H1 (cell line): ENCODE measurements around the gene GSTT2. TPM values are rescaled to one million over a fixed set of nuclear protein-coding genes. Genes with fewer than 3 reads are reported as not detected.

ENCODE experiments used
- CTCF ChIA-PET: fragments of 300-600 bp; sonication (Branson Sonifier 250); formaldehyde crosslinking; loops from one replicate; lab custom pipeline; 2021; ENCODE audit not compliant: partially characterized antibody; lab: Charles Lee
- POLR2A ChIA-PET: fragments of 300-600 bp; sonication (Branson Sonifier 250); formaldehyde crosslinking; loops from one replicate; lab custom pipeline; 2021; ENCODE audit warnings: inconsistent platforms; ENCODE audit not compliant: partially characterized antibody; lab: Charles Lee
- DNase-seq, 2 experiments: peaks; one replicate each; pipeline versions ENCODE4 v3.0.0 to v3.0.0-alpha.2; 2010 to 2022; ENCODE audit warnings: low spot score in 2 of 2, low read depth in 1 of 2, mixed read lengths in 1 of 2
- FAIRE-seq: peaks from 2 replicates; lab custom pipeline; 2011; peaks lifted over from hg19 to GRCh38; lab: Jason Lieb, UNC
- H2AFZ ChIP-seq: 2 replicates; pipeline ENCODE4 v1.8.1; 2012; ENCODE audit warnings: low read length, inconsistent platforms
- H2AK5ac ChIP-seq: 2 replicates; pipeline ENCODE4 v1.6.1; 2013; ENCODE audit warnings: low read depth, low read length
- H2BK120ac ChIP-seq: replicated peaks from 2 replicates; pipeline ENCODE3; 2013; ENCODE audit warnings: low read depth, low read length, inconsistent platforms
- H2BK12ac ChIP-seq: 2 replicates; pipeline ENCODE4 v1.6.1; 2013; ENCODE audit warnings: low read depth, low read length
- H2BK15ac ChIP-seq: 2 replicates; pipeline ENCODE4 v1.6.1; 2013; ENCODE audit warnings: low read length
- H2BK20ac ChIP-seq: 2 replicates; pipeline ENCODE4 v1.6.1; 2013; ENCODE audit warnings: low read length
- H2BK5ac ChIP-seq: 2 replicates; pipeline ENCODE4 v1.6.1; 2013; ENCODE audit warnings: low read depth, low read length
- H3K14ac ChIP-seq: 2 replicates; pipeline ENCODE4 v1.6.1; 2013; ENCODE audit warnings: inconsistent platforms; ENCODE audit not compliant: insufficient read length
- H3K18ac ChIP-seq: 2 replicates; pipeline ENCODE4 v1.6.1; 2013; ENCODE audit warnings: low read length; ENCODE audit errors: extremely low read depth
- H3K23ac ChIP-seq: 2 replicates; pipeline ENCODE4 v1.6.1; 2013; ENCODE audit warnings: inconsistent platforms; ENCODE audit not compliant: insufficient read length
- H3K23me2 ChIP-seq: 2 replicates; pipeline ENCODE4 v1.6.1; 2013; ENCODE audit warnings: low read depth, low read length
- H3K27ac ChIP-seq: 2 replicates; pipeline ENCODE4 v1.6.1; 2011; ENCODE audit warnings: low read depth, low read length, inconsistent platforms
- H3K27me3 ChIP-seq, 4 experiments: replicated peaks in 1 of 4; 1 replicate in 1 of 4; 2 replicates in 3 of 4; pipeline versions ENCODE4 v1.6.1 to v1.8.1; 2011 to 2013; ENCODE audit warnings: low read length in 3 of 4, mild to moderate bottlenecking in 3 of 4, inconsistent platforms in 2 of 4, mixed read lengths in 2 of 4, moderate library complexity in 1 of 4; ENCODE audit not compliant: control insufficient read depth in 3 of 4, insufficient read depth in 3 of 4; ENCODE audit errors: extremely low read depth in 1 of 4
- H3K36me3 ChIP-seq, 4 experiments: 2 replicates each; pipeline versions ENCODE4 v1.6.1 to v1.8.1; 2011 to 2013; ENCODE audit warnings: mild to moderate bottlenecking in 4 of 4, low read length in 3 of 4, moderate library complexity in 2 of 4, control low read depth in 1 of 4, inconsistent platforms in 1 of 4; ENCODE audit not compliant: insufficient read depth in 4 of 4, control insufficient read depth in 2 of 4
- H3K4ac ChIP-seq: replicated peaks from 2 replicates; pipeline ENCODE3; 2013; ENCODE audit warnings: low read length, low read depth, mixed read lengths, inconsistent platforms; ENCODE audit not compliant: insufficient read length
- H3K4me1 ChIP-seq, 4 experiments: replicated peaks in 1 of 4; 1 replicate in 1 of 4; 2 replicates in 3 of 4; pipeline versions ENCODE4 v1.6.1 to v1.8.1; 2011 to 2013; ENCODE audit warnings: low read length in 3 of 4, inconsistent platforms in 2 of 4, mixed read lengths in 1 of 4; ENCODE audit not compliant: insufficient read depth in 4 of 4, control insufficient read depth in 3 of 4
- H3K4me2 ChIP-seq, 2 experiments: 2 replicates each; pipeline versions ENCODE4 v1.6.1 to v1.8.1; 2011 to 2013; ENCODE audit warnings: low read depth in 2 of 2, low read length in 2 of 2, control low read depth in 1 of 2, inconsistent platforms in 1 of 2, mild to moderate bottlenecking in 1 of 2; ENCODE audit not compliant: insufficient read depth in 1 of 2
- H3K4me3 ChIP-seq, 4 experiments: fragments of 200-600, 300-600 bp in 1 of 4; sonication (generic), shearing (Covaris generic), sonication (Bioruptor Twin) in 1 of 4; 2 replicates each; pipeline versions ENCODE4 v1.5.1 to v1.8.1; 2011 to 2016; ENCODE audit warnings: low read length in 4 of 4, low read depth in 3 of 4, control low read depth in 2 of 4, inconsistent platforms in 2 of 4, mild to moderate bottlenecking in 2 of 4, mixed read lengths in 1 of 4, moderate library complexity in 1 of 4; ENCODE audit not compliant: insufficient read depth in 2 of 4; ENCODE audit errors: extremely low read depth in 1 of 4
- H3K56ac ChIP-seq: replicated peaks from 2 replicates; pipeline ENCODE3; 2013; ENCODE audit warnings: low read depth, mild to moderate bottlenecking, mixed read lengths, low read length, inconsistent platforms; ENCODE audit not compliant: insufficient read length
- H3K79me1 ChIP-seq: 2 replicates; pipeline ENCODE4 v1.6.1; 2013; ENCODE audit warnings: low read depth, low read length, control low read depth
- H3K79me2 ChIP-seq, 2 experiments: 2 replicates each; pipeline versions ENCODE4 v1.6.1 to v1.8.1; 2012 to 2013; ENCODE audit warnings: low read length in 2 of 2, mild to moderate bottlenecking in 2 of 2, inconsistent platforms in 1 of 2; ENCODE audit not compliant: insufficient read depth in 2 of 2, control insufficient read depth in 1 of 2
- H3K9ac ChIP-seq, 4 experiments: replicated peaks in 1 of 4; 1 replicate in 1 of 4; 2 replicates in 3 of 4; pipeline versions ENCODE4 v1.6.1 to v1.8.1; 2011 to 2013; ENCODE audit warnings: low read depth in 3 of 4, low read length in 3 of 4, control low read depth in 2 of 4, mild to moderate bottlenecking in 2 of 4, moderate library complexity in 2 of 4, inconsistent platforms in 1 of 4; ENCODE audit errors: extremely low read depth in 1 of 4
- H3K9me3 ChIP-seq, 2 experiments: 2 replicates each; pipeline versions ENCODE4 v1.6.1 to v1.8.1; 2012 to 2013; ENCODE audit warnings: mild to moderate bottlenecking in 2 of 2, moderate library complexity in 2 of 2, control low read depth in 1 of 2, inconsistent platforms in 1 of 2, low read depth in 1 of 2, low read length in 1 of 2, mixed read lengths in 1 of 2; ENCODE audit not compliant: insufficient read depth in 2 of 2
- H4K20me1 ChIP-seq, 2 experiments: replicated peaks in 1 of 2; 2 replicates each; pipeline versions ENCODE3 to v1.8.1; 2011 to 2013; ENCODE audit warnings: inconsistent platforms in 2 of 2, low read length in 2 of 2, mild to moderate bottlenecking in 1 of 2; ENCODE audit not compliant: insufficient read depth in 2 of 2, control insufficient read depth in 1 of 2
- H4K5ac ChIP-seq: 2 replicates; pipeline ENCODE4 v1.6.1; 2013; ENCODE audit warnings: low read length, low read depth, mixed read lengths, inconsistent platforms; ENCODE audit not compliant: insufficient read length
- H4K8ac ChIP-seq: 2 replicates; pipeline ENCODE4 v1.8.0; 2013; ENCODE audit warnings: mild to moderate bottlenecking, moderate library complexity, low read length, inconsistent platforms; ENCODE audit not compliant: insufficient read depth; ENCODE audit errors: extremely low read depth
- H4K91ac ChIP-seq: replicated peaks from 2 replicates; pipeline ENCODE3; 2013; ENCODE audit warnings: low read length, mixed read lengths, inconsistent platforms; ENCODE audit not compliant: insufficient read length
- CEBPB ChIP-seq: IDR thresholded peaks from 2 replicates; pipeline ENCODE4 v1.6.1; 2012; ENCODE audit warnings: low read depth, low read length
- E2F6 ChIP-seq: IDR thresholded peaks from 2 replicates; pipeline ENCODE4 v1.6.1; 2012; ENCODE audit warnings: inconsistent platforms
- MAX ChIP-seq: IDR thresholded peaks from 2 replicates; pipeline ENCODE4 v1.6.1; 2012; ENCODE audit warnings: inconsistent platforms
- RAD21 ChIP-seq, 2 experiments: IDR thresholded peaks in 1 of 2; conservative IDR thresholded peaks in 1 of 2; 2 replicates each; pipeline ENCODE4 v1.6.1; 2011; ENCODE audit warnings: low read depth in 2 of 2, low read length in 2 of 2, improper control_type of control experiment in 1 of 2, inconsistent platforms in 1 of 2, mild to moderate bottlenecking in 1 of 2, moderate library complexity in 1 of 2
- SP1 ChIP-seq: IDR thresholded peaks from 2 replicates; pipeline ENCODE4 v1.6.1; 2011; ENCODE audit warnings: low read depth, low read length
- TAF1 ChIP-seq: IDR thresholded peaks from 2 replicates; pipeline ENCODE4 v1.6.1; 2011; ENCODE audit warnings: mild to moderate bottlenecking, low read depth, low read length
- TEAD4 ChIP-seq: IDR thresholded peaks from 2 replicates; pipeline ENCODE4 v1.6.1; 2012; ENCODE audit warnings: low read depth, low read length, inconsistent platforms, mixed read lengths
- USF2 ChIP-seq: IDR thresholded peaks from 2 replicates; pipeline ENCODE4 v1.6.1; 2011; ENCODE audit warnings: low read length, improper control_type of control experiment
- YY1 ChIP-seq: IDR thresholded peaks from 2 replicates; pipeline ENCODE4 v1.6.1; 2011; ENCODE audit warnings: low read depth, mild to moderate bottlenecking, low read length
- WGBS, 2 experiments: shearing (Covaris generic) in 1 of 2; methylation state at CpG; one replicate each; pipeline versions ENCODE4 v1.1.6 to v1.1.7; 2013 to 2015; ENCODE audit warnings: low lambda C conversion rate in 2 of 2, mixed read lengths in 2 of 2, inconsistent platforms in 1 of 2, low coverage in 1 of 2, missing lambda C conversion rate in 1 of 2; ENCODE audit not compliant: insufficient replicate concordance in 2 of 2, insufficient coverage in 1 of 2, insufficient read length in 1 of 2; ENCODE audit errors: extremely low coverage in 1 of 2, missing lambda C conversion rate in 1 of 2; 5-methylcytosine and 5-hydroxymethylcytosine counted together
- polyA plus RNA-seq, 7 experiments: library from polyadenylated mRNA; depleted of rRNA in 3 of 7; stranded (reverse) in 5 of 7; unstranded in 2 of 7; fragments of >200 nt in 5 of 7; fragments of 200-250 nt in 2 of 7; gene quantifications; 1 replicate in 5 of 7; 2 replicates in 1 of 7; 4 replicates in 1 of 7; pipeline versions ENCODE4 v1.2.1 to v1.2.3, GENCODE V29; 2011 to 2013; ENCODE audit warnings: missing spikeins in 2 of 7, mixed read lengths in 2 of 7
- total RNA-seq: library from RNA; stranded (reverse); fragmentation: NEBNext Ultra II Directional; extraction: Animal tissue kit (Norgen Biotek cat#: 25700); gene quantifications from 2 replicates; pipeline ENCODE4 v1.2.1, GENCODE V29; 2021

The GSTT2 gene
- total and polyA plus RNA-seq, 2 of the 8 experiments (the other 6 are each of a cell fraction or from before 2014, with no cell fraction given) = 1.1 to 1.5 TPM

- no peaks in the 10 kb centered on the region for H3K36me3 ChIP-seq
- FAIRE-seq (peak; percentile 42), DNase-seq (peak in 1 of 2 experiments; percentile 72)
- no peaks in the 10 kb centered on the region for H3K23me2 ChIP-seq
- H2AK5ac ChIP-seq = no peak overlapping the region
- ChIA-PET POLR2A (no interaction called here), CTCF (interaction anchor here (0.6 to 1.4 kb wide), 2 partner anchors 173 to 246 kb away, joined by 3 read pairs; no protein-coding TSS in a partner anchor)
- no peaks in the 10 kb centered on the region; a peak in 1 of 4 replicates for H3K9me3 ChIP-seq
- peaks cover 0 to 3% (median 0%) of the 10 kb centered on the region in 4 experiments; a peak in 3 of 7 replicates for H3K27me3 ChIP-seq
- H3K4me3 ChIP-seq = no peak overlapping the region; a peak in 1 of 8 replicates
- peak overlapping the region; percentile 32; the same call in 1 of the 2 replicates for H3K18ac ChIP-seq
- no peak overlapping the region for H3K56ac ChIP-seq
- no peaks in the 10 kb centered on the region for H4K20me1 ChIP-seq
- peak overlapping the region; percentile 25 for H4K91ac ChIP-seq
- no peak overlapping the region for H3K4ac ChIP-seq
- H2BK20ac ChIP-seq = no peak overlapping the region
- H2BK5ac ChIP-seq = no peak overlapping the region
- no peak overlapping the region for H4K8ac ChIP-seq
- peak overlapping the region; percentile 0; the same call in 1 of the 2 replicates for H2AFZ ChIP-seq
- no peak overlapping the region for H3K27ac ChIP-seq
- H2BK12ac ChIP-seq = no peak overlapping the region
- H4K5ac ChIP-seq = no peak overlapping the region
- H3K79me2 ChIP-seq = no peaks in the 10 kb centered on the region
- H3K23ac ChIP-seq = no peak overlapping the region
- peak overlapping the region in 1 of 2 experiments; percentile 29; a peak in 1 of 4 replicates for H3K4me2 ChIP-seq
- H3K4me1 ChIP-seq = peaks cover 0 to 3% (median 0%) of the 10 kb centered on the region in 4 experiments; a peak in 2 of 7 replicates
- 71% methylated on average over 9 of the region's 9 CpGs; no CpG with 5 or more reads in 1 of the 2 experiments for WGBS, 2 experiments
- no peak overlapping the region for H3K9ac ChIP-seq
- no peak overlapping the region for H3K14ac ChIP-seq
- H2BK15ac ChIP-seq = no peak overlapping the region
- no peaks in the 10 kb centered on the region for H3K79me1 ChIP-seq
- no peak overlapping the region for H2BK120ac ChIP-seq
- TF ChIP-seq E2F6 (peak; percentile 83), SP1 (0 out of 2 replicates have a peak, but pooled peaks have one; percentile 16), YY1 (no peak), TAF1 (0 out of 2 replicates have a peak, but pooled peaks have one; percentile 15), TEAD4 (peak; percentile 87), MAX (peak; percentile 95), USF2 (peak; percentile 56), RAD21 (IDR thresholded peaks at IDR 0.05 in 1 of 2, conservative IDR thresholded peaks at IDR 0.05 in 1 of 2; ENCODE audit: low read depth in 2 of 2, low read length in 2 of 2) (peak; percentile 5 to 21; a peak in 2 of 4 replicates), CEBPB (no peak)
Observed at GRCh38 chr22:24001314-24001713, 21.4 kb downstream of the GSTT2 start.
